Large intestine (tissue), 3 donors: ENCODE data around the gene CRKL. TPM values are rescaled to one million over a fixed set of nuclear protein-coding genes. Genes with fewer than 3 reads are reported as not detected.
"Not testable (repeated sequence)": the region's sequence is repeated elsewhere in the genome, so short reads cannot be mapped to it uniquely, and the experiment has no call there.

ENCODE experiments used
- DNase-seq, 2 donors: peaks; one replicate each; pipeline versions ENCODE4 v3.0.0 to v3.0.0-alpha.2; 2013
- H3K27ac ChIP-seq: one replicate; pipeline ENCODE4 v1.5.1; 2013; ENCODE audit warnings: low read length
- H3K27me3 ChIP-seq: 2 replicates; pipeline ENCODE4 v1.6.1; 2013; ENCODE audit warnings: low read length; ENCODE audit not compliant: control insufficient read depth, insufficient read depth
- H3K36me3 ChIP-seq: 2 replicates; pipeline ENCODE4 v1.6.1; 2013; ENCODE audit warnings: low read length; ENCODE audit not compliant: control insufficient read depth, insufficient read depth
- H3K4me1 ChIP-seq: one replicate; pipeline ENCODE4 v1.6.1; 2013; ENCODE audit warnings: low read length; ENCODE audit not compliant: control insufficient read depth, insufficient read depth
- H3K4me3 ChIP-seq: one replicate; pipeline ENCODE4 v1.5.1; 2013; ENCODE audit warnings: low read length
- H3K9me3 ChIP-seq: one replicate; pipeline ENCODE4 v1.6.1; 2013; ENCODE audit warnings: mild to moderate bottlenecking, low read depth, low read length, moderate library complexity; ENCODE audit not compliant: control insufficient read depth
- WGBS: methylation state at CpG from one replicate; pipeline ENCODE4 v1.1.5; 2013; ENCODE audit warnings: low lambda C conversion rate; ENCODE audit not compliant: insufficient coverage; 5-methylcytosine and 5-hydroxymethylcytosine counted together
- polyA plus RNA-seq: library from polyadenylated mRNA; unstranded; fragments of 120-200 nt; gene quantifications from one replicate; pipeline ENCODE4 v1.2.1, GENCODE V29; 2013

Gene CRKL
- polyA plus RNA-seq, 1 donor: 55.0 TPM

GRCh38 chr22:20968281-20968977 lies 51.2 kb downstream of the CRKL start:
- peaks cover 10% of the 10 kb centered on the region for H3K27me3 ChIP-seq
- peaks cover 3% of the 10 kb centered on the region for H3K9me3 ChIP-seq
- DNase-seq: no peak
- H3K4me3 ChIP-seq: no peak overlapping the region
- H3K27ac ChIP-seq: no peak overlapping the region
- peaks cover 7% of the 10 kb centered on the region for H3K4me1 ChIP-seq
- no peaks in the 10 kb centered on the region for H3K36me3 ChIP-seq
- WGBS: no CpG with 5 or more reads among the region's 7 CpGs

DNA sequence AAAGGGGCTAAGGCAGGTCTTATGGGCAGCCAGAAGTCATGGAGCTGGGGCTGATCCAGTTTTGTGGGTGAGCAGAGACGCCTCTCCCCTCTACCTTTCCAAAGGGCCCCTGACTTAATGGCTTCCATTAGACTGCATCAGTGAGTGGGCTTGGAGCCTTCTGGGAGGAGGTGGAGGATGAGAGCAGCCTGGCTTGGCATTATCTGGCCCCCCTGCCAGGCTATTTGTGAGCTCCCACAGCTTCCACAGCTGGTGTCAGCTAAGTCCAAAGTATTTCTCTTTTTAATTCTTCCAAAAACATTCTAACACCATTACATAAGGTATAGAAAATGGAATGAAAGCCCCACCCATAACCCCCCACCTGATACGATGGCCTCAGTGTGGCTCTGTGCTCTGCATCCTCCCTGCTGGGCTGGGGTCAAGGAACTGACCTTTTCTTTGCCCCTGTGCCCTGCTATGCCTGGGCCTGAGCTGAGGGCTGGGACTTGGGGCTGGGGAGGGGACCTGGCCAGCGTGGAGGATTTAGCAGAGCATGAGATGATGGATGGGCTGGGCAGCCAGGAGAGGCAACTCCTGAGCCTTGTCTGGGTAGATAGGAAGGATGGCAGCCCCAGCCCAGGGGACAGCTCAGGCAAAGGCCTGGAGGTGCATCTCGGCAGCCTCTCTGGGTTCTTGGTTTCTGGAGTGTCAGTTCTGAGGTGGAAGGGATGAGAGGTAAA lies 53.9 kb downstream of the CRKL start:
- Histone ChIP-seq H3K4me3 (no peak overlapping the region), H3K36me3 (no peaks in the 10 kb centered on the region), H3K27ac (no peak overlapping the region), H3K4me1 (no peaks in the 10 kb centered on the region), H3K9me3 (no peaks in the 10 kb centered on the region), H3K27me3 (no peaks in the 10 kb centered on the region)
- no CpG with 5 or more reads among the region's 4 CpGs for WGBS
- DNase-seq: no peak

DNA sequence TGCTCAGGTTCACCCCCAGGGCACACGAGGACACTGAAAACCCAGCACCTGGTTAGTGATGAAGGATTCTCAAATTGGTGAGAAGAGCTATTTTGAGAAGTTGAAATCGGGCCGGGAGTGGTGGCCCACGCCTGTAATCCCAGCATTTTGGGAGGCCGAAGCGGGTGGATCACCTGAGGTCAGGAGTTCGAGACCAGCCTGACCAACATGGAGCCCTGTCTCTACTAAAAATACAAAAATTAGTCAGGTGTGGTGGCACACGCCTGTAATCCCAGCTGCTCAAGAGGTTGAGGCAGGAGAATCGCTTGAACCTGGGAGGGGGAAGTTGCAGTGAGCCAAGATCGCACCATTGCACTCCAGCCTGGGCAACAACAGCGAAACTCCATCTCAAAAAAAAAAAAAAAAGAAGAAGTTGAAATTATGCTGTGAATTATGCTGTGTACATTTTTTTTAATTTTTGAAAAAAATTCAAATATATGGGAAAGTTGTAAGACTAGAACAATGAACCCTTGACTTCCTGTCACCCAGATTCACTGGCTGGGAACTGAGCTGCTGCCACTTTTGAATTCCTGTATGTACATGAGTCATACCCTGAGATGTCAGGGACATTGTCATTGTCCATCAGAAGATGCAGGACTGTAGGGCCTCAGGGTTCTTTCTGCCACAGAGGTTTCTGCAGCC lies 54.9 kb downstream of the CRKL start:
- H3K27me3 ChIP-seq, H3K27ac ChIP-seq, H3K4me1 ChIP-seq, H3K36me3 ChIP-seq, H3K9me3 ChIP-seq, DNase-seq, H3K4me3 ChIP-seq: not testable (repeated sequence)
- 86% methylated on average over 1 of the region's 11 CpGs for WGBS

- DNase-seq: no peak
- Histone ChIP-seq H3K9me3 (no peaks in the 10 kb centered on the region), H3K36me3 (no peaks in the 10 kb centered on the region), H3K4me3 (no peak overlapping the region), H3K27ac (no peak overlapping the region), H3K4me1 (no peaks in the 10 kb centered on the region), H3K27me3 (no peaks in the 10 kb centered on the region)
- WGBS: no CpG with 5 or more reads among the region's 21 CpGs
These were observed 55.8 kb downstream of the CRKL start for GRCh38 chr22:20972933-20973577.

DNA sequence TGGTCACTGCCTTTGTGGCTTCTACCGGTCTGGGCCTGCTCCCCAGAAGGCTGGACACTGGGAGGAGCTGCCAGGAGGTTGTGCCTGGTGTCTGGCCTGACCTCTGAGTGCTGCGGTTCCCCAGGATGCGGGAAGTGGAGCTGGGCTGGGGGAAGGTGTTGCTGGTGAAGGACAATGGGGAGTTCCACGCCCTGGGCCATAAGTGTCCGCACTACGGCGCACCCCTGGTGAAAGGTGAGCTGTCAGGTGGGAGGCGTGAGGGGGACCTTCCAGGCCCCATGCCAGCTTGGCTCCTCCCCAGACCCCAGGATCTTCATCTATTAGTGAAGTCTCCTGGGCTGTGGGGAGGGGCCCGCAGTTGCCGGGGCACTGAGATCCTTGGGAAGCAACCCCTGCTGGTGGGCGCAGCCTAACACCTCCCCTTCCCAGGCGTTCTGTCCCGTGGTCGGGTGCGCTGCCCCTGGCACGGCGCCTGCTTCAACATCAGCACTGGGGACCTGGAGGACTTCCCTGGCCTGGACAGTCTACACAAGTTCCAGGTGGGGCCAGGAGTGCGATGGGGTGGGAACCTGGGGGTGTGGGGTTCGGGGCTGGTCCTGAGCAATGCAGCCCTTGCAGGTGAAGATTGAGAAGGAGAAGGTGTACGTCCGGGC lies 56.6 kb downstream of the CRKL start:
- Histone ChIP-seq H3K27me3 (no peaks in the 10 kb centered on the region), H3K4me1 (no peaks in the 10 kb centered on the region), H3K27ac (no peak overlapping the region), H3K36me3 (no peaks in the 10 kb centered on the region), H3K9me3 (no peaks in the 10 kb centered on the region), H3K4me3 (no peak overlapping the region)
- DNase-seq: no peak
- no CpG with 5 or more reads among the region's 21 CpGs for WGBS

DNA sequence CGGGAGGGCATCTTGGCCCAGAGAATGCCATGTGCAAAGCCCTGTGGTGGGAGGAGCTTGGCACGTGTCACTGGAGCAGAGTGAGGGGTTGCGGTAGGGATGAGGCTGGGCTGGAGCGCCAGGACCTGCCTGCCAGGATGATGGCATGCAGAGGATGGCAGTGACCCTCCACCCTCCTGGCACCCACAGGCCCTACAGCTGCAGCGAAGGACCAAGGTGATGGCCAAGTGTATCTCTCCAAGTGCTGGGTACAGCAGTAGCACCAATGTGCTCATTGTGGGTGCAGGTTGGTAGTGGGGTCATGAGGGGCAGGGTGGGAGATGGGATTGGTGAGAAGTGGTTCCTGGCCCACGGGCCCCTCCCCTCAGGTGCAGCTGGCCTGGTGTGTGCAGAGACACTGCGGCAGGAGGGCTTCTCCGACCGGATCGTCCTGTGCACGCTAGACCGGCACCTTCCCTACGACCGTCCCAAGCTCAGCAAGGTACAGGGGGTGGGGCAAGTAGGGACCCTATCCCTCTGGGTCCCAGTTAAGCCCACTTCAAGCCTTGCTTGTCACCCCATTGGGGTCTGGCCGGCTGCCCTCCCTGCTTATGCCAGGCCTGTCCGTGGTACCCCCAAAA lies 57.2 kb downstream of the CRKL start:
- no peak overlapping the region for H3K4me3 ChIP-seq
- H3K27me3 ChIP-seq: no peaks in the 10 kb centered on the region
- no CpG with 5 or more reads among the region's 16 CpGs for WGBS
- H3K36me3 ChIP-seq: no peaks in the 10 kb centered on the region
- H3K27ac ChIP-seq: no peak overlapping the region
- H3K4me1 ChIP-seq: peaks cover 1% of the 10 kb centered on the region
- no peak for DNase-seq
- peaks cover 3% of the 10 kb centered on the region for H3K9me3 ChIP-seq

DNA sequence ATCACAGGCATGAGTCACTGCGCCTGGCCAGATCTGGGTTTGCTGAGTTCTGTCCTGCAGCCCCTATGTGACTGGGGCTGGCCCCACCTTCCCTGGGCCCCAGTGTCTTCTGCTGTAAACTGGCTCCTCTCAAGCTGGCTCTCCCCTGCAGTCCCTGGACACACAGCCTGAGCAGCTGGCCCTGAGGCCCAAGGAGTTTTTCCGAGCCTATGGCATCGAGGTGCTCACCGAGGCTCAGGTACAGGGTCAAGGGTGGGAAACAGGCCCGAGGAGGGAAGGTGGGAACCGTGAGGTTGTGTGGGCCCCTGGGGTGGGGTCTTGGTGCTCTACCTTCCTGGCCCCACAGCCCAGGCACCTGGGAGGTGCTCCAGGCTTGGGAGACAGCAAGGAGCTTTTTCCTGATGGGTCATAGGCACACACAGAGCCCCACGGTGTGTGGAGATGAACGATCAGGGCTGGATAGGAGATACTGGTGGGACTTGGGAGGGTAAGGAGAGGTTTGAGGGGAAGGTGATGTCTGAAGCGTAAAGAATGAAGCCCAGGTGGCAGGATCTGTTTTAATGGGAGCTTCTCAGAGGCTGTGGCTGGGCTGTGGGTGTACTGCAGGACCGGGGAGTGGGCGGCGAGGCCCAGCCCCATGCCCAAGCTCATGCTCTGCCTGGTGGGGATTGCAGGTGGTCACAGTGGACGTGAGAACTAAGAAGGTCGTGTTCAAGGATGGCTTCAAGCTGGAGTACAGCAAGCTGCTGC lies 58.5 kb downstream of the CRKL start:
- Histone ChIP-seq H3K36me3 (no peaks in the 10 kb centered on the region), H3K4me3 (no peak overlapping the region), H3K9me3 (peaks cover 3% of the 10 kb centered on the region), H3K27ac (no peak overlapping the region), H3K27me3 (no peaks in the 10 kb centered on the region), H3K4me1 (peaks cover 13% of the 10 kb centered on the region)
- no peak for DNase-seq
- WGBS: no CpG with 5 or more reads among the region's 14 CpGs

- peaks cover 20% of the 10 kb centered on the region for H3K4me1 ChIP-seq
- no peak overlapping the region for H3K4me3 ChIP-seq
- no peak for DNase-seq
- H3K27me3 ChIP-seq: no peaks in the 10 kb centered on the region
- 100% methylated on average over 2 of the region's 24 CpGs for WGBS
- H3K27ac ChIP-seq: no peak overlapping the region
- peaks cover 3% of the 10 kb centered on the region for H3K9me3 ChIP-seq
- no peaks in the 10 kb centered on the region for H3K36me3 ChIP-seq
These were observed 59.2 kb downstream of the CRKL start for GRCh38 chr22:20976291-20976877.

GRCh38 chr22:20977019-20977418 lies 59.8 kb downstream of the CRKL start:
- no peaks in the 10 kb centered on the region for H3K36me3 ChIP-seq
- WGBS: no CpG with 5 or more reads among the region's 11 CpGs
- no peak for DNase-seq

More at GRCh38 chr22:20977019-20977418, 59.8 kb downstream of the CRKL start:
- H3K27ac ChIP-seq: no peak overlapping the region
- H3K4me3 ChIP-seq: no peak overlapping the region
- peaks cover 3% of the 10 kb centered on the region for H3K9me3 ChIP-seq
- H3K4me1 ChIP-seq: peaks cover 23% of the 10 kb centered on the region
- no peaks in the 10 kb centered on the region for H3K27me3 ChIP-seq
